Activated naive CD8-positive, alpha-beta T cell treated with anti-CD3 and anti-CD28 coated beads for 36 hours (primary cell): ENCODE results near the gene CORO6. TPM values are rescaled to one million over a fixed set of nuclear protein-coding genes. Genes with fewer than 3 reads are reported as not detected.
A peak's percentile ranks its signal among the peaks of the same experiment; 100 is the strongest.

ENCODE experiments used
- DNase-seq: peaks from one replicate; pipeline ENCODE4 v3.0.0; 2021
- H3K27ac Mint-ChIP-seq: one replicate; pipeline ENCODE4 v1.8.0; 2022; ENCODE audit warnings: mild to moderate bottlenecking, moderate library complexity, mixed read lengths
- H3K27me3 Mint-ChIP-seq: one replicate; pipeline ENCODE4 v1.8.0; 2022; ENCODE audit warnings: mild to moderate bottlenecking, mixed read lengths
- H3K36me3 Mint-ChIP-seq: one replicate; pipeline ENCODE4 v1.8.0; 2021; ENCODE audit warnings: mild to moderate bottlenecking, mixed read lengths
- H3K4me1 Mint-ChIP-seq: one replicate; pipeline ENCODE4 v1.8.0; 2021; ENCODE audit warnings: mixed read lengths
- H3K4me3 Mint-ChIP-seq: one replicate; pipeline ENCODE4 v1.8.0; 2022; ENCODE audit warnings: mild to moderate bottlenecking, moderate library complexity, mixed read lengths
- H3K9me3 Mint-ChIP-seq: one replicate; pipeline ENCODE4 v1.8.0; 2022; ENCODE audit warnings: mixed read lengths
- total RNA-seq, 2 experiments: library from RNA; stranded (reverse); gene quantifications; one replicate each; pipeline ENCODE4 v1.2.3, GENCODE V29; 2021

Gene CORO6
- total RNA-seq, 2 experiments from 2014 or later, result 8.9 to 9.4 TPM

GRCh38 chr17:29612094-29612403 lies 10.7 kb downstream of the CORO6 start:
- no peak overlapping the region for H3K4me3 Mint-ChIP-seq
- no peaks in the 10 kb centered on the region for H3K9me3 Mint-ChIP-seq
- DNase-seq, result no peak
- H3K4me1 Mint-ChIP-seq, result peaks cover 28% of the 10 kb centered on the region
- peaks cover 2% of the 10 kb centered on the region for H3K36me3 Mint-ChIP-seq
- no peak overlapping the region for H3K27ac Mint-ChIP-seq
- no peaks in the 10 kb centered on the region for H3K27me3 Mint-ChIP-seq

GRCh38 chr17:29611351-29612093 lies 11.2 kb downstream of the CORO6 start:
- Mint-ChIP-seq H3K9me3 (no peaks in the 10 kb centered on the region), H3K4me1 (peaks cover 23% of the 10 kb centered on the region), H3K36me3 (peaks cover 2% of the 10 kb centered on the region), H3K27me3 (no peaks in the 10 kb centered on the region), H3K4me3 (no peak overlapping the region), H3K27ac (no peak overlapping the region)
- DNase-seq, result no peak

GRCh38 chr17:29610395-29610794 lies 12.3 kb downstream of the CORO6 start:
- H3K4me3 Mint-ChIP-seq, result no peak overlapping the region
- DNase-seq, result no peak
- H3K36me3 Mint-ChIP-seq, result peaks cover 2% of the 10 kb centered on the region
- H3K27ac Mint-ChIP-seq, result no peak overlapping the region
- peaks cover 14% of the 10 kb centered on the region for H3K4me1 Mint-ChIP-seq
- no peaks in the 10 kb centered on the region for H3K27me3 Mint-ChIP-seq
- H3K9me3 Mint-ChIP-seq, result no peaks in the 10 kb centered on the region

GRCh38 chr17:29608986-29609385 lies 13.7 kb downstream of the CORO6 start:
- Mint-ChIP-seq H3K36me3 (peaks cover 2% of the 10 kb centered on the region), H3K9me3 (no peaks in the 10 kb centered on the region), H3K4me1 (peaks cover 5% of the 10 kb centered on the region), H3K4me3 (no peak overlapping the region), H3K27me3 (no peaks in the 10 kb centered on the region), H3K27ac (no peak overlapping the region)
- no peak for DNase-seq

- H3K27ac Mint-ChIP-seq, result peak overlapping the region; percentile 34
- H3K27me3 Mint-ChIP-seq, result no peaks in the 10 kb centered on the region
- DNase-seq, result no peak
- H3K4me1 Mint-ChIP-seq, result peaks cover 2% of the 10 kb centered on the region
- no peak overlapping the region for H3K4me3 Mint-ChIP-seq
- H3K9me3 Mint-ChIP-seq, result no peaks in the 10 kb centered on the region
- no peaks in the 10 kb centered on the region for H3K36me3 Mint-ChIP-seq
Observed at GRCh38 chr17:29607557-29608195, 15.0 kb downstream of the CORO6 start.

- no peaks in the 10 kb centered on the region for H3K36me3 Mint-ChIP-seq
- no peaks in the 10 kb centered on the region for H3K9me3 Mint-ChIP-seq
- H3K27me3 Mint-ChIP-seq, result no peaks in the 10 kb centered on the region
- peaks cover 7% of the 10 kb centered on the region for H3K4me1 Mint-ChIP-seq
- no peak for DNase-seq
- no peak overlapping the region for H3K27ac Mint-ChIP-seq
- H3K4me3 Mint-ChIP-seq, result no peak overlapping the region
Observed at GRCh38 chr17:29603109-29603674, 19.5 kb downstream of the CORO6 start.

- H3K27ac Mint-ChIP-seq, result no peak overlapping the region
- no peak overlapping the region for H3K4me3 Mint-ChIP-seq
- peaks cover 13% of the 10 kb centered on the region for H3K4me1 Mint-ChIP-seq
- no peaks in the 10 kb centered on the region for H3K9me3 Mint-ChIP-seq
- no peak for DNase-seq
- no peaks in the 10 kb centered on the region for H3K36me3 Mint-ChIP-seq
- H3K27me3 Mint-ChIP-seq, result no peaks in the 10 kb centered on the region
Observed at GRCh38 chr17:29597361-29598172, 25.1 kb downstream of the CORO6 start.

- DNase-seq, result no peak
- H3K27ac Mint-ChIP-seq, result no peak overlapping the region
- H3K27me3 Mint-ChIP-seq, result no peaks in the 10 kb centered on the region
- H3K36me3 Mint-ChIP-seq, result no peaks in the 10 kb centered on the region
- peaks cover 19% of the 10 kb centered on the region for H3K4me1 Mint-ChIP-seq
- no peaks in the 10 kb centered on the region for H3K9me3 Mint-ChIP-seq
- no peak overlapping the region for H3K4me3 Mint-ChIP-seq
Observed at GRCh38 chr17:29596811-29597210, 25.9 kb downstream of the CORO6 start.

- Mint-ChIP-seq H3K9me3 (no peaks in the 10 kb centered on the region), H3K4me1 (peaks cover 22% of the 10 kb centered on the region), H3K4me3 (no peak overlapping the region), H3K27ac (no peak overlapping the region), H3K36me3 (no peaks in the 10 kb centered on the region), H3K27me3 (no peaks in the 10 kb centered on the region)
- DNase-seq, result no peak
Observed at GRCh38 chr17:29595943-29596774, 26.6 kb downstream of the CORO6 start.

- no peaks in the 10 kb centered on the region for H3K27me3 Mint-ChIP-seq
- peaks cover 26% of the 10 kb centered on the region for H3K4me1 Mint-ChIP-seq
- no peaks in the 10 kb centered on the region for H3K9me3 Mint-ChIP-seq
- H3K36me3 Mint-ChIP-seq, result no peaks in the 10 kb centered on the region
- no peak overlapping the region for H3K27ac Mint-ChIP-seq
- no peak overlapping the region for H3K4me3 Mint-ChIP-seq
- DNase-seq, result no peak
Observed at GRCh38 chr17:29595107-29595942, 27.4 kb downstream of the CORO6 start.

GRCh38 chr17:29594519-29595090 lies 28.1 kb downstream of the CORO6 start:
- DNase-seq, result no peak
- peaks cover 31% of the 10 kb centered on the region for H3K4me1 Mint-ChIP-seq
- no peaks in the 10 kb centered on the region for H3K36me3 Mint-ChIP-seq
- H3K9me3 Mint-ChIP-seq, result no peaks in the 10 kb centered on the region
- peak overlapping the region; percentile 82 for H3K4me3 Mint-ChIP-seq
- no peaks in the 10 kb centered on the region for H3K27me3 Mint-ChIP-seq
- H3K27ac Mint-ChIP-seq, result no peak overlapping the region

GRCh38 chr17:29593591-29594518 lies 28.9 kb downstream of the CORO6 start:
- Mint-ChIP-seq H3K27ac (peak overlapping the region; percentile 45), H3K27me3 (no peaks in the 10 kb centered on the region), H3K4me3 (peak overlapping the region; percentile 82), H3K4me1 (peaks cover 31% of the 10 kb centered on the region), H3K9me3 (no peaks in the 10 kb centered on the region), H3K36me3 (no peaks in the 10 kb centered on the region)
- peak; percentile 43 for DNase-seq
